ENCODE measurements around the gene MPG. TPM values are rescaled to one million over a fixed set of nuclear protein-coding genes. Genes with fewer than 3 reads are reported as not detected.

Gene MPG
- polyA plus RNA-seq, 1 donor from 2014 or later, result 70.9 TPM

- Histone ChIP-seq H3K36me3 (ENCODE audit: insufficient read depth, low read length) (no peaks in the 10 kb centered on the region), H3F3A (ENCODE audit: insufficient read depth, low read length, poor library complexity, severe bottlenecking) (no peaks in the 10 kb centered on the region), H3K4me3 (ENCODE audit: low read length) (no peak overlapping the region), H3K27ac (ENCODE audit: low read length) (no peak overlapping the region), H3K9ac (ENCODE audit: low read length) (no peak overlapping the region), H4K20me1 (ENCODE audit: insufficient read depth) (no peaks in the 10 kb centered on the region), H2AFZ (ENCODE audit: low read depth, low read length) (no peak overlapping the region), H3K9me2 (ENCODE audit: insufficient read depth, low read length) (no peaks in the 10 kb centered on the region), H3K4me2 (ENCODE audit: low read length) (no peak overlapping the region), H3K9me3 (ENCODE audit: low read length) (no peaks in the 10 kb centered on the region), H3K27me3 (ENCODE audit: insufficient read depth, low read depth, low read length) (no peaks in the 10 kb centered on the region), H3K79me2 (replicated peaks; ENCODE audit: insufficient read depth, low read length) (no peaks in the 10 kb centered on the region)
- TF ChIP-seq CTCF (IDR thresholded peaks at IDR 0.05; ENCODE audit: poor library complexity, severe bottlenecking), result peak; percentile 45
- no peak for TF ChIP-seq POLR2AphosphoS5 (IDR thresholded peaks at IDR 0.05)
- TF ChIP-seq MXI1 (conservative IDR thresholded peaks at IDR 0.05; ENCODE audit: poor library complexity, severe bottlenecking), result no peak
- TF ChIP-seq REST (IDR thresholded peaks at IDR 0.05; ENCODE audit: borderline replicate concordance), result no peak
Observed at GRCh38 chr16:117379-118365, 39.6 kb downstream of the MPG start.

- H3K79me2 ChIP-seq (replicated peaks; ENCODE audit: insufficient read depth, low read length), result no peaks in the 10 kb centered on the region
- TF ChIP-seq POLR2AphosphoS5 (IDR thresholded peaks at IDR 0.05), result no peak
- no peak for TF ChIP-seq EZH2 (IDR thresholded peaks at IDR 0.05; ENCODE audit: borderline replicate concordance, insufficient read depth, low read length, poor library complexity, severe bottlenecking)
- no peak for TF ChIP-seq CTCF (IDR thresholded peaks at IDR 0.05; ENCODE audit: poor library complexity, severe bottlenecking)
- TF ChIP-seq TAF1 (IDR thresholded peaks at IDR 0.05; ENCODE audit: low read depth), result no peak
- TF ChIP-seq RAD21 (conservative IDR thresholded peaks at IDR 0.05), result no peak
- TF ChIP-seq SMC3 (conservative IDR thresholded peaks at IDR 0.05; ENCODE audit: poor library complexity), result no peak
- TF ChIP-seq EP300 (conservative IDR thresholded peaks at IDR 0.05; ENCODE audit: poor library complexity, severe bottlenecking), result no peak
- TF ChIP-seq REST (IDR thresholded peaks at IDR 0.05; ENCODE audit: borderline replicate concordance), result no peak
- no peak for TF ChIP-seq MXI1 (conservative IDR thresholded peaks at IDR 0.05; ENCODE audit: poor library complexity, severe bottlenecking)
Observed at GRCh38 chr16:118857-119256, 40.8 kb downstream of the MPG start.

More at GRCh38 chr16:118857-119256, 40.8 kb downstream of the MPG start:
- Histone ChIP-seq H3K27me3 (ENCODE audit: insufficient read depth, low read depth, low read length) (no peaks in the 10 kb centered on the region), H3K9ac (ENCODE audit: low read length) (no peak overlapping the region), H3K9me3 (ENCODE audit: low read length) (no peaks in the 10 kb centered on the region), H3K27ac (ENCODE audit: low read length) (no peak overlapping the region), H3K4me2 (ENCODE audit: low read length) (no peak overlapping the region), H3K36me3 (ENCODE audit: insufficient read depth, low read length) (no peaks in the 10 kb centered on the region), H4K20me1 (ENCODE audit: insufficient read depth) (no peaks in the 10 kb centered on the region), H3K9me2 (ENCODE audit: insufficient read depth, low read length) (no peaks in the 10 kb centered on the region), H3F3A (ENCODE audit: insufficient read depth, low read length, poor library complexity, severe bottlenecking) (no peaks in the 10 kb centered on the region), H3K4me3 (ENCODE audit: low read length) (no peak overlapping the region), H2AFZ (ENCODE audit: low read depth, low read length) (no peak overlapping the region)

Measured in neural cell (in vitro differentiated cells).